HG03432 (cell line): ENCODE results near the gene L3MBTL3.
"Not testable (repeated sequence)": the region's sequence is repeated elsewhere in the genome, so short reads cannot be mapped to it uniquely, and the experiment has no call there.

Experiments used
- ATAC-seq: cut with Tn5 transposase; IDR thresholded peaks from one replicate; pipeline ENCODE4 v1.9.1; 2021; ENCODE audit warnings: mild to moderate bottlenecking, moderate library complexity; ENCODE audit not compliant: unreplicated experiment

The L3MBTL3 gene

GRCh38 chr6:130134582-130134981, 116.2 kb downstream of the L3MBTL3 start:
- no peak for ATAC-seq

GRCh38 chr6:130136798-130137197, 118.4 kb downstream of the L3MBTL3 start:
- no peak for ATAC-seq

- peak; percentile 86 for ATAC-seq
Observed at GRCh38 chr6:130138116-130138908, 119.9 kb downstream of the L3MBTL3 start.

GRCh38 chr6:130138909-130139242, 120.5 kb downstream of the L3MBTL3 start:
- ATAC-seq: peak; percentile 43

GRCh38 chr6:130140084-130140483, 121.7 kb downstream of the L3MBTL3 start:
- ATAC-seq: no peak

DNA sequence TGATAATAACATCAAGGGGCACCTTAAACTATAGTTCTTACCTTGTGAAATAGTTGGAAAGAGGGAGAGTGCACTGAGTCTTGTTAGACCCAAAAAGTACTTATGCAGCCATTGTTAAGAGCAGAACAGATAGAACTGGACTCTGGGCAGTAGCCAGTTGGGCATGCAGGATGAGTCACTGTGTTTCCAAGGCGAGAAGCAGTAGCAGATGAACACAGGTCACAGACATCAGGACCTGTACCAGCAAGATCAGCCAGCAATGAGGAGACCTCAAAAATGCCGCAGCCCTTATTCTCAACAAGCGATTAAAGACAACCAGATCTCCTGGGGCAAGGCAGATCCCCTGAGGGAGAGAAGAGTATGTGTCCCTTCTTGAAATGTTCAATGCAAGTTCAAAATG, 125.3 kb downstream of the L3MBTL3 start:
- no peak for ATAC-seq

DNA sequence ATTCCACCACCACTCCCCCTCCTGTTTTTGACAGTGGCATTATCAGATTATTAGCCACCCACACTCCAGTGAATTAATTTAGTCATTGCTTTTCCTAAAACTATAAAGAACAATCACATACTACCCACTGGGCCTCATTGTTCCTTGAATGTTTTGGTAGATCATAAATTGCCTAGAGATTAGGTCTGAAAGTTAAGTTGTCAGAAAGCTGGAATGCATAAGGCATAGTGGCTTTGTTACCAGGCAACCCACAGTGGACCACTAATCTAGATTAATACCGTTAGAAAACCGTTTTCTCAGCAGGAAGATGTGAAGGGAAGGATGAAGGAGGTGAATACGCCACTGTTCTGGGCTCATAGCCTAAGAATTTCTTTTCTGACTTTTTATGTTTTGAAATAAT, 128.7 kb downstream of the L3MBTL3 start:
- no peak for ATAC-seq

DNA sequence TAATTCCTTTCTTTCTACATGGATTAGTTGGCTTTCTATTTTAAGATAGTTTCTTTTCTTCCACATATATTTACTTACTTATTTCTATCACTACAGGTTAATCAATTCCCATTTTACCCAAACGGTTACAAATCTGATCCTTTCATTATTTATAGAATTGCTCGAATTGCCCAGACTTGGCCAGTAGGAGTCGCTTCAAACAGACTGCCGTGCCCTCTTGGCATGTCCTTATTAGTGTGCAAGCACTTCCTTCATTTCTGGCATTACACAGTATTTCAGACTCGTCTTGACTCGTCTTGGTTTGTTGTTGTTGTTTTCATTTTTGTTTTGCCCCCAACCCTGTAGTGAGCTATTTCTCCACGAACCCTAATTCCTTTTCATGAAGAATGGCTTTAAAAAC, 129.8 kb downstream of the L3MBTL3 start:
- no peak for ATAC-seq

GRCh38 chr6:130149016-130149415, 130.6 kb downstream of the L3MBTL3 start:
- ATAC-seq: not testable (repeated sequence)

- no peak for ATAC-seq
Observed at GRCh38 chr6:130150906-130151305, 132.5 kb downstream of the L3MBTL3 start.

- no peak for ATAC-seq
Observed at GRCh38 chr6:130152908-130153510, 134.6 kb downstream of the L3MBTL3 start.

GRCh38 chr6:130156908-130157307, 138.5 kb downstream of the L3MBTL3 start:
- ATAC-seq: no peak

GRCh38 chr6:130158056-130158455, 139.7 kb downstream of the L3MBTL3 start:
- ATAC-seq: no peak

DNA sequence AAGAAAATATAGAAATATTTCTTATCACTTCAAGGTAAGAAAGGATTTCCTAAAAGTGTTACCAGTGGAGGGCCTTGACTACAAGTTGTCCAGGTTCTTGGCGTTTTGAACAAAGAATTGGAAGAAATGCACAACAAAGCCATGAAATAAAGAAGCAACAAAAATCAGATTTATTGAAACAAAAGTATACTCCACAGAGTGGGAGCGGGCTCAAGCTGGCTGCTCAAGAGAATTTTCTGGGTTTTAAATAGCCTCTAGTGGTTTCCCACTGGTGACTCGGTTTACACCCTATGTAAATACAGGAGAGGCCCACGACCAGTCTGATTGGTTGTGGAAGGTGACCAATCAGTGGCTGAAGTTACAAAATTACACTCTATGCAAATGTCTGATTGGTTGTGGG, 140.2 kb downstream of the L3MBTL3 start:
- ATAC-seq: no peak

DNA sequence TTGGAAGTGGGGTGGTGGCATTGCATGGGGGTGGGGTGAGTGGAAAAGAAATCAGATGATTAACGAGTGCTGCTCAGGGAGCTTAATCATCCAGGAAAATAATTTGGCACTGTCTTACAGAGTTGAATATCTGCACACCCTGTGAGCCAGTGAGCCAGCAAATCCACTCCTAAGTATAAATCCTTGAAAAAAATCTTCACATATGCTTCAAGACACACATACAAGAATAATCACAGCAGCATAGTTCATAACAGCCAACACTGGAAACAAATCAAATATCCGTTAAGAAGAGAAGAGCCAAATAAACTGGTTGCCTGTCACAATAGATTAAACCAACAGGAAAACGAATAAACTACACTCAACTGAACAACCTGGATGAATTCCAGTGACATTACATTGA, 141.6 kb downstream of the L3MBTL3 start:
- no peak for ATAC-seq

DNA sequence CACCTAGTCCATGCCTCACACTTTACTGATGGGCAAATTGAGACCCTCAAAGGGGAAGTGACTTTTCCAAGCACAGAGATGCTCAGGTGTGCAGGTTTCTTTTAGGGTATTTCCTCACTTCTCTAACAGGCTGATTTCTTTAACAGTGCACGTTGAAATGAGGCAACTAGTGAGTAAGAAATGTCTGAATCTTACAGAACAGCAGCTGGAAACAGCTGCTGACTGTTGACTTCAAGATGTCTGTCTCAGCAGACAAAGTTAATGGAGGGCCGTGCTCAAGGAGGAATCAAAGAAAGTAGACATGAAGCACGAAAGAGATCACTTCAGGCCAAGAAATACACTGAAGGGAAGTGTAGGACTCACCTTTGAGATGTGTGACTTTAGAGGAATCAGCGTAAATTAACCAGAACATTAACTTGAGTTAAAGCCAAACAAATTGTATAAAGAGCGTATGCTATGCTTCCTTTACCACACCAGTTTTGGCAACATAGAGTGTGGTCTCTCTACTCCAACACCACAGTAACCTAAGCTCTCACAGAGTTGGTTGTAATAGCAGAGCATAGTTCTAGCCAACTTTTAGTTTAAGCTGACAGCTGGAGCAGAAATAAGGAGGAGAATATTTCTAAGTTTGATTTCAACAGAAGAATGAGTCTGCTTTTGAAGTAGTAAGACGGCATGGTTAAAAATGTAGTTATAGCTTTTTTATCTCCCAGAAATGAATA, 143.5 kb downstream of the L3MBTL3 start:
- no peak for ATAC-seq

DNA sequence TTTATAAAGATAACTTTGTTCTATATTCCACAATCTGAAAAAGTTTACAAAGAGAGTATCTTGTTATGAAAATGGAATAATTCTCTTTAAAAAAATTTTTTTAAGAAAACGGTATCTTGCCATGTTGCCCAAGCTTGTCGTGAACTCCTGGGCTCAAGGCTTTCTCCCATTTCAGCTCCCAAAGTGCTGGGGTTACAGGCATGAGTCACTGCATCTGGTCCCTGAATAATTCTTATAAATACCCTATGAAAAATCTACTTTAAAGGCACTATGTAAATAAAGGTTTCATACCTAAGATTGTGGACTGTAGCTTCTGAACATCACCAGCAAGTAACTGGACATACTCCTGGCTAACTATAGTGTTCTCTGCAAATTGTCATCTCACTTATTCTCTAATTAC, 144.0 kb downstream of the L3MBTL3 start:
- ATAC-seq: no peak

- ATAC-seq: no peak
Observed at GRCh38 chr6:130163266-130163665, 144.9 kb downstream of the L3MBTL3 start.

- ATAC-seq: no peak
Observed at GRCh38 chr6:130164251-130164650, 145.9 kb downstream of the L3MBTL3 start.

- ATAC-seq: no peak
Observed at GRCh38 chr6:130167655-130168054, 149.3 kb downstream of the L3MBTL3 start.

- ATAC-seq: not testable (repeated sequence)
Observed at GRCh38 chr6:130170160-130170559, 151.8 kb downstream of the L3MBTL3 start.
